GM23338 (cell line): ENCODE measurements around the gene ME3. TPM values are rescaled to one million over a fixed set of nuclear protein-coding genes. Genes with fewer than 3 reads are reported as not detected.

Experiments
- ATAC-seq: fragments of 200-7000 bp; cut with Tn5 transposase; 3 replicates; pipeline ENCODE4 v1.9.1; 2020
- DNase-seq: peaks from one replicate; pipeline ENCODE4 v3.0.0-alpha.2; 2015; ENCODE audit warnings: low spot score
- H2AFZ ChIP-seq: fragments of 200-600 bp; sonication (generic); 2 replicates; pipeline ENCODE4 v1.8.0; 2016; ENCODE audit warnings: antibody characterized with exemption, mild to moderate bottlenecking, moderate library complexity
- H3F3A ChIP-seq: fragments of 200-600 bp; sonication (generic); replicated peaks from 2 replicates; pipeline ENCODE4 v1.8.0; 2017; ENCODE audit warnings: antibody characterized with exemption, mixed run types, low read depth
- H3K27ac ChIP-seq: fragments of 200-600 bp; sonication (generic); 2 replicates; pipeline ENCODE4 v1.6.1; 2016; ENCODE audit warnings: low read depth
- H3K27me3 ChIP-seq: fragments of 200-600 bp; sonication (generic); 2 replicates; pipeline ENCODE4 v1.8.0; 2016; ENCODE audit warnings: mild to moderate bottlenecking, mixed run types, moderate library complexity; ENCODE audit not compliant: insufficient read depth
- H3K36me3 ChIP-seq: fragments of 200-600 bp; sonication (generic); 2 replicates; pipeline ENCODE4 v1.8.0; 2016; ENCODE audit warnings: mild to moderate bottlenecking; ENCODE audit not compliant: insufficient read depth
- H3K4me1 ChIP-seq: fragments of 200-600 bp; sonication (generic); 2 replicates; pipeline ENCODE4 v1.8.0; 2016; ENCODE audit warnings: mild to moderate bottlenecking, moderate library complexity; ENCODE audit not compliant: insufficient read depth
- H3K4me2 ChIP-seq: fragments of 200-600 bp; sonication (generic); 2 replicates; pipeline ENCODE4 v1.7.1; 2017; ENCODE audit warnings: mixed run types
- H3K4me3 ChIP-seq: fragments of 200-600 bp; sonication (generic); 2 replicates; pipeline ENCODE4 v1.6.1; 2016; ENCODE audit warnings: mixed run types
- H3K79me2 ChIP-seq: fragments of 200-600 bp; sonication (generic); replicated peaks from 2 replicates; pipeline ENCODE4 v1.8.0; 2017; ENCODE audit warnings: mild to moderate bottlenecking; ENCODE audit not compliant: insufficient read depth
- H3K9me2 ChIP-seq: fragments of 200-600 bp; sonication (generic); 2 replicates; pipeline ENCODE4 v1.8.0; 2017; ENCODE audit not compliant: insufficient read depth
- H4K20me1 ChIP-seq: fragments of 200-600 bp; sonication (generic); replicated peaks from 2 replicates; pipeline ENCODE4 v1.8.0; 2017; ENCODE audit warnings: mild to moderate bottlenecking; ENCODE audit not compliant: insufficient read depth
- H3K27ac Mint-ChIP-seq: 2 replicates; pipeline ENCODE4 v1.8.0; 2020; ENCODE audit warnings: inconsistent platforms, mild to moderate bottlenecking, moderate library complexity, mixed read lengths
- H3K27me3 Mint-ChIP-seq: 3 replicates; pipeline ENCODE4 v1.8.0; 2022; ENCODE audit warnings: low read depth, mild to moderate bottlenecking, moderate library complexity, mixed read lengths, inconsistent platforms; ENCODE audit not compliant: insufficient read depth, poor library complexity
- H3K36me3 Mint-ChIP-seq: 3 replicates; pipeline ENCODE4 v1.8.0; 2021; ENCODE audit warnings: low read depth, mild to moderate bottlenecking, inconsistent platforms, moderate library complexity, mixed read lengths
- H3K4me1 Mint-ChIP-seq: 3 replicates; pipeline ENCODE4 v1.8.0; 2020; ENCODE audit warnings: mild to moderate bottlenecking, inconsistent platforms, mixed read lengths
- H3K4me3 Mint-ChIP-seq: 3 replicates; pipeline ENCODE4 v1.8.0; 2021; ENCODE audit warnings: moderate library complexity, mild to moderate bottlenecking, inconsistent platforms, mixed read lengths
- H3K9me3 Mint-ChIP-seq: 3 replicates; pipeline ENCODE4 v1.8.0; 2020; ENCODE audit warnings: moderate library complexity, mild to moderate bottlenecking, inconsistent platforms, mixed read lengths
- CREB1 ChIP-seq: fragments of 250-450 bp; sonication (Bioruptor Pico); IDR thresholded peaks from 2 replicates; pipeline ENCODE4 v1.5.0; 2020; ENCODE audit warnings: low read depth, mild to moderate bottlenecking, moderate library complexity
- CTCF ChIP-seq, 2 experiments: fragments of 200-600 bp in 1 of 2; sonication (generic) in 1 of 2; conservative IDR thresholded peaks; 2 replicates each; pipeline versions ENCODE4 v1.5.1 to v1.6.1; 2016 to 2017; ENCODE audit warnings: antibody characterized with exemption in 2 of 2, low read depth in 2 of 2, mild to moderate bottlenecking in 2 of 2, moderate library complexity in 1 of 2
- ETS1 ChIP-seq: IDR thresholded peaks from 2 replicates; pipeline ENCODE4 v1.6.1; 2016; ENCODE audit warnings: antibody characterized with exemption
- EZH2 ChIP-seq: fragments of 200-600 bp; sonication (generic); IDR thresholded peaks from one replicate; pipeline ENCODE4 v1.8.0; 2017; ENCODE audit warnings: antibody characterized with exemption, mild to moderate bottlenecking, low read depth; ENCODE audit not compliant: unreplicated experiment
- EZH2phosphoT487 ChIP-seq: fragments of 200-600 bp; sonication (generic); IDR thresholded peaks from one replicate; pipeline ENCODE4 v1.8.1; 2018; ENCODE audit warnings: antibody characterized with exemption; ENCODE audit not compliant: unreplicated experiment
- JUNB ChIP-seq: IDR thresholded peaks from one replicate; pipeline ENCODE4 v1.6.1; 2016; ENCODE audit warnings: antibody characterized with exemption; ENCODE audit not compliant: unreplicated experiment
- NANOG ChIP-seq: IDR thresholded peaks from 2 replicates; pipeline ENCODE4 v1.6.1; 2016; ENCODE audit warnings: antibody characterized with exemption, borderline replicate concordance
- POLR2AphosphoS5 ChIP-seq: IDR thresholded peaks from 2 replicates; pipeline ENCODE4 v1.6.1; 2016; ENCODE audit warnings: antibody characterized with exemption, low read depth
- REST ChIP-seq: IDR thresholded peaks from one replicate; pipeline ENCODE4 v1.6.1; 2018; ENCODE audit warnings: antibody characterized with exemption; ENCODE audit not compliant: unreplicated experiment
- STAT1 ChIP-seq: IDR thresholded peaks from one replicate; pipeline ENCODE4 v1.6.1; 2016; ENCODE audit warnings: antibody characterized with exemption; ENCODE audit not compliant: unreplicated experiment
- ZNF114 ChIP-seq: fragments of 250-450 bp; sonication (Bioruptor Pico); IDR thresholded peaks from 2 replicates; pipeline ENCODE4 v1.5.0; 2020; ENCODE audit warnings: mild to moderate bottlenecking, moderate library complexity
- ZNF331 ChIP-seq: fragments of 250-450 bp; sonication (Bioruptor Pico); IDR thresholded peaks from 2 replicates; pipeline ENCODE4 v1.5.0; 2020; ENCODE audit warnings: low read depth, mild to moderate bottlenecking, moderate library complexity
- ZNF462 ChIP-seq: fragments of 250-450 bp; sonication (Bioruptor Pico); IDR thresholded peaks from 2 replicates; pipeline ENCODE4 v1.5.0; 2020; ENCODE audit warnings: mild to moderate bottlenecking, moderate library complexity
- polyA plus RNA-seq: library from polyadenylated mRNA; unstranded; fragments of >200 nt; fragmentation: Nextera tagmentation; extraction: Ambion mirVana; gene quantifications from 2 replicates; pipeline ENCODE4 v1.2.1, GENCODE V29; 2016
- total RNA-seq: library from RNA; depleted of rRNA; stranded (reverse); fragments of >200 nt; shearing (Covaris generic); gene quantifications from 2 replicates; pipeline ENCODE4 v1.2.3, GENCODE V29; 2014

Gene ME3
- total and polyA plus RNA-seq, 2 experiments from 2014 or later: 1.3 to 4.0 TPM

GRCh38 chr11:86459002-86459385, 213.4 kb downstream of the ME3 start:
- Mint-ChIP-seq H3K9me3 (no peaks in the 10 kb centered on the region), H3K36me3 (no peaks in the 10 kb centered on the region), H3K4me1 (peaks cover 10% of the 10 kb centered on the region), H3K27me3 (peaks cover 9% of the 10 kb centered on the region), H3K4me3 (no peak overlapping the region), H3K27ac (no peak overlapping the region)
- Histone ChIP-seq H3K27me3 (no peaks in the 10 kb centered on the region), H3K36me3 (no peaks in the 10 kb centered on the region), H3F3A (no peaks in the 10 kb centered on the region), H4K20me1 (no peaks in the 10 kb centered on the region), H3K4me1 (no peaks in the 10 kb centered on the region), H3K79me2 (no peaks in the 10 kb centered on the region), H3K27ac (no peak overlapping the region), H2AFZ (no peak overlapping the region), H3K9me2 (no peaks in the 10 kb centered on the region), H3K4me2 (no peak overlapping the region), H3K4me3 (no peak overlapping the region)
- DNase-seq (no peak), ATAC-seq (no peak)
- no peak for TF ChIP-seq ETS1
- no peak for TF ChIP-seq CREB1
- no peak for TF ChIP-seq ZNF331 (CRISPR knock-in tag)
- TF ChIP-seq STAT1: no peak
- TF ChIP-seq ZNF114: no peak
- TF ChIP-seq EZH2phosphoT487: no peak
- no peak for TF ChIP-seq ZNF462
- TF ChIP-seq POLR2AphosphoS5: no peak
- no peak for TF ChIP-seq NANOG
- no peak for TF ChIP-seq REST
- TF ChIP-seq EZH2: no peak
- TF ChIP-seq CTCF (conservative IDR thresholded peaks at IDR 0.05; ENCODE audit: low read depth in 2 of 2): no peak
- no peak for TF ChIP-seq JUNB
